ENCODE data around the gene CCNC. TPM values are rescaled to one million over a fixed set of nuclear protein-coding genes. Genes with fewer than 3 reads are reported as not detected.

Gene CCNC, protein sequence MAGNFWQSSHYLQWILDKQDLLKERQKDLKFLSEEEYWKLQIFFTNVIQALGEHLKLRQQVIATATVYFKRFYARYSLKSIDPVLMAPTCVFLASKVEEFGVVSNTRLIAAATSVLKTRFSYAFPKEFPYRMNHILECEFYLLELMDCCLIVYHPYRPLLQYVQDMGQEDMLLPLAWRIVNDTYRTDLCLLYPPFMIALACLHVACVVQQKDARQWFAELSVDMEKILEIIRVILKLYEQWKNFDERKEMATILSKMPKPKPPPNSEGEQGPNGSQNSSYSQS
- 47.4 TPM for total RNA-seq

DNA sequence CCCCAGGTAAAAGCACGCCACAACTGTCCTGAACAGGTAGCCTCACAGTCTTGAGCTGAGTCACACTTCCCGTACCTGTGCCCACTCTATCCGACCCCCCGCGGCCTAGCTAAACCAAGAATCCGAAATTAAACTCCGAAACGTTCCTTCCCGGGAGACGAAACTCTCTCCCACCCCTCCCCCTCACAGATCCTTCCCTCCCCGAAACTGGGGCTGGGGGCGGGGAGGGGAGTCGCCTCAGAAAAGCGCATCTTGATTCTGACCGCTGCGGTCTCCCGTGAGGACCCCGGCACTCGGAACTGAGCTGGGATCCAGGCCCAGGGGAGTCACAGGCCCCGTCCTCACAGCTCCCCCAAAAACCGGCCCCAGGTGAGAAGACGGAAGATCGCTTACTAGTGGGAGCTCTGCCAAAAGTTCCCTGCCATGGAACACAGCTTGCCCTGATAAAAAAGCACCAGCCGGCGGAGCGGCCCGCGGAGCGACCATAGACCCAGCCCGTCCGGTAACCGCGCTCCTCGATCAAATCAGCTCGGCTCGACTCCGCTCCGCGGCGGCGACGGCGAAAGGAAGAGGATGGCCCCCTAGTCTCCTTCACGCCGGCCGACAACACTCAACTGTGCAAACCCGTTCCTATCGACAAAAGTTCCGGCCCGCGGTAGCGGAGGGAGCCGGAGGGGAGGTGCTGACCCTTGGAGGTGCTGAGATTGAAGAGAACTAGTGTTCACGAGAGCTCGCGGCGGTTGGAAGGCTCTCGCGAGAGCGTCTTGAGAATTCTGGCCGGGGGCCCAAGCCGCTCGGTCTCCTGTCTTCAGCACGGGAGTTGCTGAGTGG is at the start of gene CCNC:
Gene CCNC (minus strand): TSS at position 558 of the 831 bp plus-strand sequence. CDS start 133 bp downstream, at position 425.
- Histone ChIP-seq H3K27me3 (no peaks in the 10 kb centered on the region), H3K27ac (peak within 1 kb of the TSS; percentile 82), H3K9me3 (no peaks in the 10 kb centered on the region), H3K4me1 (peaks cover 27% of the 10 kb centered on the region), H3K36me3 (no peaks in the 10 kb centered on the region), H3K4me3 (peak within 1 kb of the TSS; percentile 78 to 83)
- intact Hi-C loops (cut with DNase I): loop anchor here (2.0 kb wide), 1 partner anchor 54 kb away; the partner anchor contains the start of gene USP45
- TF ChIP-seq POLR2AphosphoS5 (IDR thresholded peaks at IDR 0.05; ENCODE audit: insufficient read depth in 1 of 2, low read depth in 1 of 2): peak; percentile 75 to 89
- TF ChIP-seq, protein P1, sequence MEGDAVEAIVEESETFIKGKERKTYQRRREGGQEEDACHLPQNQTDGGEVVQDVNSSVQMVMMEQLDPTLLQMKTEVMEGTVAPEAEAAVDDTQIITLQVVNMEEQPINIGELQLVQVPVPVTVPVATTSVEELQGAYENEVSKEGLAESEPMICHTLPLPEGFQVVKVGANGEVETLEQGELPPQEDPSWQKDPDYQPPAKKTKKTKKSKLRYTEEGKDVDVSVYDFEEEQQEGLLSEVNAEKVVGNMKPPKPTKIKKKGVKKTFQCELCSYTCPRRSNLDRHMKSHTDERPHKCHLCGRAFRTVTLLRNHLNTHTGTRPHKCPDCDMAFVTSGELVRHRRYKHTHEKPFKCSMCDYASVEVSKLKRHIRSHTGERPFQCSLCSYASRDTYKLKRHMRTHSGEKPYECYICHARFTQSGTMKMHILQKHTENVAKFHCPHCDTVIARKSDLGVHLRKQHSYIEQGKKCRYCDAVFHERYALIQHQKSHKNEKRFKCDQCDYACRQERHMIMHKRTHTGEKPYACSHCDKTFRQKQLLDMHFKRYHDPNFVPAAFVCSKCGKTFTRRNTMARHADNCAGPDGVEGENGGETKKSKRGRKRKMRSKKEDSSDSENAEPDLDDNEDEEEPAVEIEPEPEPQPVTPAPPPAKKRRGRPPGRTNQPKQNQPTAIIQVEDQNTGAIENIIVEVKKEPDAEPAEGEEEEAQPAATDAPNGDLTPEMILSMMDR (IDR thresholded peaks at IDR 0.05): no peak
- TF ChIP-seq POLR2A (IDR thresholded peaks at IDR 0.05): peak in 1 of 2 donors; percentile 55
- peak in 1 of 2 donors; percentile 96 for DNase-seq (ENCODE audit: extremely low spot score in 2 of 2)

DNA sequence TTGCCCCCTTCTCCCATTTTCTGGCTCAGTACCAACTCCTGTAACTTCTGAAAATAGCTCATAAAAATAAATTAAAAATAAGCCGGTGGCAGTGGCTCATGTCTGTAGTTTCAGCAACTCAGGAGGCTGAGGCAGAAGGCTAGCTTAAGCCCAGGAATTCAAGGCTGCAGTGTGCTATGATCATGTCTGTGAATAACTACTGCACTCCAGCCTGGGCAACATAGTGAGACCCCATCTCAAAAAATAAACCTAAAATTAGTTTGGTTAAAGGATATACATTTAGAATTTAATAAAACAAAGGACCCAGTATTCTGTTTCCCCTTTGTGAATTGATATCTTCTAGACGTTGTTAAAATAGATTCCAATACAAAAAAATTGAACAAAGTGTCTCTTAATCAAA is 48.7 kb upstream of the CCNC start:
- intact Hi-C loops (cut with DNase I): no loop called here
- no peaks in the 10 kb centered on the region for H3K36me3 ChIP-seq
- no peak overlapping the region for H3K4me3 ChIP-seq
- DNase-seq (ENCODE audit: extremely low spot score in 2 of 2): no peak
- H3K27ac ChIP-seq: no peak overlapping the region
- H3K9me3 ChIP-seq: no peaks in the 10 kb centered on the region
- H3K27me3 ChIP-seq: peaks cover 36% of the 10 kb centered on the region
- peaks cover 21% of the 10 kb centered on the region for H3K4me1 ChIP-seq
- TF ChIP-seq POLR2A (IDR thresholded peaks at IDR 0.05): no peak
- no peak for TF ChIP-seq POLR2AphosphoS5 (IDR thresholded peaks at IDR 0.05; ENCODE audit: insufficient read depth in 1 of 2, low read depth in 1 of 2)
- TF ChIP-seq, protein P1 (IDR thresholded peaks at IDR 0.05): no peak

DNA sequence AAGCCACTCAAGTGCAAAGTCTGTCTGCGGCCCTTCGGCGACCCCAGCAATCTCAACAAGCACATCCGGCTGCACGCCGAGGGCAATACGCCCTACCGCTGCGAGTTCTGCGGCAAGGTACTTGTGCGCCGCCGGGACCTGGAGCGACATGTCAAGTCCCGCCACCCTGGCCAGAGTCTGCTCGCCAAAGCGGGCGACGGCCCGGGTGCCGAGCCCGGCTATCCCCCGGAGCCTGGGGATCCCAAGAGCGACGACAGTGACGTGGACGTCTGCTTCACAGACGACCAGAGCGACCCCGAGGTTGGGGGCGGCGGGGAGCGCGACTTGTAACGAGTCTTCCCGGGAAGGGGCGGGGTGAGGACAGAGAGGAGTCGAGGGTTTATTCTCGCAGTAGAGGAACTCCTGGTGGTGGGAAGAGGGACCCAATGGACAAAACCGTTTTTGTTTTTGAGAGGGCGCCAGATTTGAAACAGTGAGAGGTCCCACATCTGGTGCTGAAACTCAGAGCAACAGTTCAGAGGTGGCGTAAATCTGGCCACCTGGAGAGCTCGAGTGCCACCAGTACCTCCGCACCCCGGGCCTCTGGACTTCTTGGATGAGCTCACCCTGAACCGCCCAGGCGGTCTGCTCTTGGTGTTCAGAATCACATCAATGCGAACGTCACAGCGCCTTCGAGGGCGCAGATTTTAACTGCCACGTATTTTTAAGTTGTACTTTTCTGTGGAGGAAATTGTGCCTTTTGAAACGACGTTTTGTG is 46.1 kb upstream of the CCNC start:
- Histone ChIP-seq H3K27me3 (peaks cover 40% of the 10 kb centered on the region), H3K4me1 (peaks cover 21% of the 10 kb centered on the region), H3K4me3 (peak overlapping the region; percentile 40 to 49), H3K27ac (no peak overlapping the region), H3K36me3 (no peaks in the 10 kb centered on the region), H3K9me3 (no peaks in the 10 kb centered on the region)
- TF ChIP-seq, protein P1 (IDR thresholded peaks at IDR 0.05): no peak
- TF ChIP-seq POLR2AphosphoS5 (IDR thresholded peaks at IDR 0.05; ENCODE audit: insufficient read depth in 1 of 2, low read depth in 1 of 2) (no peak), POLR2A (IDR thresholded peaks at IDR 0.05) (no peak)
- DNase-seq (ENCODE audit: extremely low spot score in 2 of 2): no peak
- intact Hi-C loops (cut with DNase I): no loop called here

DNA sequence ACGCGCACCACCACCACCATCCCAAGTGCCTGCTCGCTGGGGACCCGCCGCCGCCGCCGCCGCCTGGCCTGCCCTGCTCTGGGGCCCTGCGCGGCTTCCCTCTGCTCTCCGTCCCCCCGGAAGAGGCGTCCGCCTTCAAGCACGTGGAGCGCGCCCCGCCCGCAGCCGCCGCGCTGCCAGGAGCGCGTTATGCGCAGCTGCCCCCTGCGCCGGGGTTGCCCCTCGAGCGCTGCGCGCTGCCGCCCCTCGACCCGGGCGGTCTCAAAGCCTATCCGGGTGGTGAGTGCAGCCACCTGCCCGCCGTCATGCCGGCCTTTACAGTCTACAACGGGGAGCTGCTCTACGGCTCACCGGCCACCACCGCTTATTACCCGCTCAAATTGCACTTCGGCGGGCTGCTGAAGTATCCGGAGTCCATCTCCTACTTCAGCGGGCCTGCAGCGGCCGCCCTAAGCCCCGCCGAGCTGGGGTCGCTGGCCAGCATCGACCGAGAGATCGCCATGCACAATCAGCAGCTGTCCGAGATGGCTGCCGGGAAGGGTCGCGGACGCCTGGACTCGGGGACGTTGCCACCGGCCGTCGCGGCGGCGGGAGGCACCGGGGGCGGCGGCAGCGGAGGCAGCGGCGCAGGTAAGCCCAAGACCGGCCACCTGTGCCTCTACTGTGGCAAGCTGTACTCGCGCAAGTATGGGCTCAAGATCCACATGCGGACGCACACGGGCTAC is 45.4 kb upstream of the CCNC start:
- Histone ChIP-seq H3K9me3 (no peaks in the 10 kb centered on the region), H3K27me3 (peaks cover 43% of the 10 kb centered on the region), H3K4me3 (peak overlapping the region; percentile 40 to 49), H3K27ac (no peak overlapping the region), H3K4me1 (peaks cover 21% of the 10 kb centered on the region), H3K36me3 (no peaks in the 10 kb centered on the region)
- DNase-seq (ENCODE audit: extremely low spot score in 2 of 2): no peak
- intact Hi-C loops (cut with DNase I): no loop called here
- TF ChIP-seq POLR2A (IDR thresholded peaks at IDR 0.05) (no peak), POLR2AphosphoS5 (IDR thresholded peaks at IDR 0.05; ENCODE audit: insufficient read depth in 1 of 2, low read depth in 1 of 2) (no peak)
- TF ChIP-seq, protein P1 (IDR thresholded peaks at IDR 0.05): no peak
